WTC11 (cell line): Measurements from ENCODE around the gene KCNT1.

Source experiments
- IRF2 ChIP-seq: sonication (generic); formaldehyde crosslinking; IDR thresholded peaks from 2 replicates; pipeline ENCODE4 v1.8.0; 2022; ENCODE audit warnings: low read depth, missing genetic modification reagents, borderline replicate concordance
- NR1H2 ChIP-seq: sonication (generic); formaldehyde crosslinking; IDR thresholded peaks from 2 replicates; pipeline ENCODE4 v1.9.0; 2021; ENCODE audit warnings: mild to moderate bottlenecking, moderate library complexity, missing genetic modification reagents
- TEAD4 ChIP-seq: sonication (generic); formaldehyde crosslinking; IDR thresholded peaks from 2 replicates; pipeline ENCODE4 v1.8.0; 2022; ENCODE audit warnings: mild to moderate bottlenecking, missing genetic modification reagents
- ZNF423 ChIP-seq: fragments of 250-450 bp; sonication (Bioruptor Pico); IDR thresholded peaks from 2 replicates; pipeline ENCODE4 v2.1.2; 2022; ENCODE audit warnings: mild to moderate bottlenecking, moderate library complexity
- TF ChIP-seq, protein P1 (sequence below): fragments of 200-600 bp; IDR thresholded peaks from 2 replicates; pipeline ENCODE4 v1.8.0; 2022; ENCODE audit warnings: antibody characterized with exemption
- TF ChIP-seq, protein P2 (sequence below): sonication (generic); formaldehyde crosslinking; IDR thresholded peaks from 2 replicates; pipeline ENCODE4 v1.8.0; 2022; ENCODE audit warnings: mild to moderate bottlenecking, missing genetic modification reagents
- TF ChIP-seq, protein P3 (sequence below): fragments of 250-450 bp; sonication (Bioruptor Pico); IDR thresholded peaks from 2 replicates; pipeline ENCODE4 v1.9.0; 2021; ENCODE audit warnings: moderate library complexity, mild to moderate bottlenecking, inconsistent platforms, borderline replicate concordance
- TF ChIP-seq, protein P4 (sequence below): sonication (generic); formaldehyde crosslinking; IDR thresholded peaks from 2 replicates; pipeline ENCODE4 v1.8.1; 2023; ENCODE audit warnings: mild to moderate bottlenecking, moderate library complexity, missing genetic modification reagents

DNA sequence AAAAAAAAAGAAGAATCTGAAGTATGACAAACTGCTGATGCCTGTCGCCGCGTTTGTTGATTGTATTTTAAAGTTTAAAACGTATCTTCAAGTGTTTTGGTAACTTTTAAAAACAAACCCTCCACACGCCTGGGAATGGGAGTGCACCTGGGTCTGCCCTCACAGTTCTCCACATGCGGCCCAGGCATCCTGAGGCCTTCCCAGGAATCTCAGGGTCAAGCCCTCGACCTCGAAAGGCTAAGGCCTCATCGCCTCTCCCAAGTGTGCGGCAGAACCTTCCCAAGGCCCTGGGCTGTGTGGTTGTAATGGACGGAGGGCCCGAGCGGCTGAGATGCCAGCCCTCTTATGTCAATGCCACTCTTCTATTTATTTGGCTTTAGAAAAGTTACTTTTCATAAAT, 111.0 kb downstream of the KCNT1 start:
- TF ChIP-seq, protein P1, sequence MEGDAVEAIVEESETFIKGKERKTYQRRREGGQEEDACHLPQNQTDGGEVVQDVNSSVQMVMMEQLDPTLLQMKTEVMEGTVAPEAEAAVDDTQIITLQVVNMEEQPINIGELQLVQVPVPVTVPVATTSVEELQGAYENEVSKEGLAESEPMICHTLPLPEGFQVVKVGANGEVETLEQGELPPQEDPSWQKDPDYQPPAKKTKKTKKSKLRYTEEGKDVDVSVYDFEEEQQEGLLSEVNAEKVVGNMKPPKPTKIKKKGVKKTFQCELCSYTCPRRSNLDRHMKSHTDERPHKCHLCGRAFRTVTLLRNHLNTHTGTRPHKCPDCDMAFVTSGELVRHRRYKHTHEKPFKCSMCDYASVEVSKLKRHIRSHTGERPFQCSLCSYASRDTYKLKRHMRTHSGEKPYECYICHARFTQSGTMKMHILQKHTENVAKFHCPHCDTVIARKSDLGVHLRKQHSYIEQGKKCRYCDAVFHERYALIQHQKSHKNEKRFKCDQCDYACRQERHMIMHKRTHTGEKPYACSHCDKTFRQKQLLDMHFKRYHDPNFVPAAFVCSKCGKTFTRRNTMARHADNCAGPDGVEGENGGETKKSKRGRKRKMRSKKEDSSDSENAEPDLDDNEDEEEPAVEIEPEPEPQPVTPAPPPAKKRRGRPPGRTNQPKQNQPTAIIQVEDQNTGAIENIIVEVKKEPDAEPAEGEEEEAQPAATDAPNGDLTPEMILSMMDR = no peak
- TF ChIP-seq, protein P2, sequence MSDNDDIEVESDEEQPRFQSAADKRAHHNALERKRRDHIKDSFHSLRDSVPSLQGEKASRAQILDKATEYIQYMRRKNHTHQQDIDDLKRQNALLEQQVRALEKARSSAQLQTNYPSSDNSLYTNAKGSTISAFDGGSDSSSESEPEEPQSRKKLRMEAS = no peak
- TF ChIP-seq IRF2 (CRISPR knock-in tag) = no peak
- TF ChIP-seq, protein P3, sequence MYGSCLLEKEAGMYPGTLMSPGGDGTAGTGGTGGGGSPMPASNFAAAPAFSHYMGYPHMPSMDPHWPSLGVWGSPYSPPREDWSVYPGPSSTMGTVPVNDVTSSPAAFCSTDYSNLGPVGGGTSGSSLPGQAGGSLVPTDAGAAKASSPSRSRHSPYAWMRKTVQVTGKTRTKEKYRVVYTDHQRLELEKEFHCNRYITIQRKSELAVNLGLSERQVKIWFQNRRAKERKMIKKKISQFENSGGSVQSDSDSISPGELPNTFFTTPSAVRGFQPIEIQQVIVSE = no peak
- no peak for TF ChIP-seq NR1H2 (CRISPR knock-in tag)
- TF ChIP-seq ZNF423 (CRISPR knock-in tag) = no peak
- TF ChIP-seq, protein P4, sequence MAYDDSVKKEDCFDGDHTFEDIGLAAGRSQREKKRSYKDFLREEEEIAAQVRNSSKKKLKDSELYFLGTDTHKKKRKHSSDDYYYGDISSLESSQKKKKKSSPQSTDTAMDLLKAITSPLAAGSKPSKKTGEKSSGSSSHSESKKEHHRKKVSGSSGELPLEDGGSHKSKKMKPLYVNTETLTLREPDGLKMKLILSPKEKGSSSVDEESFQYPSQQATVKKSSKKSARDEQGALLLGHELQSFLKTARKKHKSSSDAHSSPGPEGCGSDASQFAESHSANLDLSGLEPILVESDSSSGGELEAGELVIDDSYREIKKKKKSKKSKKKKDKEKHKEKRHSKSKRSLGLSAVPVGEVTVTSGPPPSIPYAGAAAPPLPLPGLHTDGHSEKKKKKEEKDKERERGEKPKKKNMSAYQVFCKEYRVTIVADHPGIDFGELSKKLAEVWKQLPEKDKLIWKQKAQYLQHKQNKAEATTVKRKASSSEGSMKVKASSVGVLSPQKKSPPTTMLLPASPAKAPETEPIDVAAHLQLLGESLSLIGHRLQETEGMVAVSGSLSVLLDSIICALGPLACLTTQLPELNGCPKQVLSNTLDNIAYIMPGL = no peak
- TF ChIP-seq TEAD4 (CRISPR knock-in tag) = no peak
